Activated naive CD4-positive, alpha-beta T cell treated with anti-CD3 and anti-CD28 coated beads for 36 hours (primary cell): ENCODE results near the gene TNFAIP1. TPM values are rescaled to one million over a fixed set of nuclear protein-coding genes. Genes with fewer than 3 reads are reported as not detected.

Experiments
- CTCF ChIA-PET: fragments of 350-600 bp; sonication (Branson Sonifier 250); formaldehyde crosslinking; loops from one replicate; lab custom pipeline; 2021; ENCODE audit warnings: antibody characterized with exemption; lab: Charles Lee
- DNase-seq: peaks from one replicate; pipeline ENCODE4 v3.0.0-alpha.2; 2020
- H3K27ac Mint-ChIP-seq: one replicate; pipeline ENCODE4 v1.8.0; 2021; ENCODE audit warnings: mild to moderate bottlenecking, mixed read lengths
- H3K27me3 Mint-ChIP-seq: one replicate; pipeline ENCODE4 v1.8.0; 2021; ENCODE audit warnings: low read depth, mixed read lengths
- H3K36me3 Mint-ChIP-seq: one replicate; pipeline ENCODE4 v1.8.0; 2021; ENCODE audit warnings: low read depth, mixed read lengths
- H3K4me1 Mint-ChIP-seq: one replicate; pipeline ENCODE4 v1.8.0; 2021; ENCODE audit warnings: low read depth, mixed read lengths
- H3K4me3 Mint-ChIP-seq: one replicate; pipeline ENCODE4 v1.8.0; 2021; ENCODE audit warnings: mild to moderate bottlenecking, moderate library complexity, mixed read lengths
- H3K9me3 Mint-ChIP-seq: one replicate; pipeline ENCODE4 v1.8.0; 2021; ENCODE audit warnings: mixed read lengths
- intact Hi-C: fragments of 100-400 bp; cut with micrococcal nuclease; formaldehyde crosslinking; loops from one replicate; pipeline ENCODE4 v1.15.1; 2023
- total RNA-seq, 2 experiments: library from RNA; stranded (reverse); gene quantifications; one replicate each; pipeline ENCODE4 v1.2.3, GENCODE V29; 2021

Gene TNFAIP1
- total RNA-seq, 2 experiments from 2014 or later, result 18.6 to 18.7 TPM

GRCh38 chr17:28368306-28368831 lies 32.8 kb downstream of the TNFAIP1 start:
- Mint-ChIP-seq H3K4me3 (no peak overlapping the region), H3K27ac (no peak overlapping the region), H3K27me3 (no peaks in the 10 kb centered on the region), H3K4me1 (peaks cover 17% of the 10 kb centered on the region), H3K9me3 (no peaks in the 10 kb centered on the region), H3K36me3 (peaks cover 7% of the 10 kb centered on the region)
- DNase-seq, result no peak
- intact Hi-C loops, result no loop called here
- CTCF ChIA-PET, result no interaction called here

DNA sequence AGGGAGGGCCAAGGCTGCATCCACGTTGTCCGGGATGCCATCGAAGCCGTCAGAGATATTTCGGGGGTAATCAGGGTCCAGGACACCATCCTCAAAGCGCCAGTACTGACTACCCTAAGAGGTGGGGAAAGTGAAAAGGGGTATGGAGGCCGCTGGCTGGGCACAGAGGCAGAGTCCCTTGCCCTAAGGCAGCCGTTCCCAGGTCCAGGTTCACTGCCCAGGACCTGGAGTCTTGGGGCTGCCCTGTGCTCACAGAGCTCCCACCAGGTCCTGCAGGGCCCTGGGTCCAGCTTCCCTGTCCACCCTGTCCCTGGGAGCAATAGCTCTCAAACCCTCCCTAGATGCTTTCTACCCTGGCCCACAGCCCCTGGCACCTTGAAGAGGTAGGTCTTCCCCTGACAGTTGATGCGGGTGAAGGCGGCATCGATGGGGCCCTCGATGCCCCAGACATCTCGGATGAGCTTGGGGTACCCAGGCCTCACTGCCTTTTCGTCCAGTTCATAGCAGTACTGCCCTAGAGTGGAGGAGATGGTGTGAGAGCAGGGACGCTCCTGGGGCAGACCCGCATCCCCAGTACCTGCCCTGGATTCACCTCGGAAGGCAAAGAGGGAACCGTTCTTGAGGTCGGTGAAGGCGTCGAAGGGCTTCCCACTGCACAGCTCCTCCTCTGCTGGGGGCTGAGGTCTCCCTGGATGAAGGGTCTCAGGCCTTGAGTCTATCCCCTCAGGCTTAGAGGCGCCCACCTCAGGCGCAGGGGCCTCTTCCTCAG lies 33.5 kb downstream of the TNFAIP1 start:
- intact Hi-C loops, result no loop called here
- DNase-seq, result no peak
- H3K9me3 Mint-ChIP-seq, result no peaks in the 10 kb centered on the region
- peaks cover 7% of the 10 kb centered on the region for H3K36me3 Mint-ChIP-seq
- CTCF ChIA-PET, result no interaction called here
- H3K27me3 Mint-ChIP-seq, result no peaks in the 10 kb centered on the region
- H3K4me3 Mint-ChIP-seq, result no peak overlapping the region
- no peak overlapping the region for H3K27ac Mint-ChIP-seq
- H3K4me1 Mint-ChIP-seq, result peaks cover 21% of the 10 kb centered on the region

- CTCF ChIA-PET, result no interaction called here
Observed at GRCh38 chr17:28369684-28370034, 34.1 kb downstream of the TNFAIP1 start.

GRCh38 chr17:28370035-28370743 lies 34.6 kb downstream of the TNFAIP1 start, which contains the start of gene VTN:
VTN (minus strand) TSS chr17:28370307; CDS start chr17:28370203, 104 bp downstream.
- CTCF ChIA-PET, result no interaction called here
- H3K27me3 Mint-ChIP-seq, result no peaks in the 10 kb centered on the region
- intact Hi-C loops, result loop anchor here (5.0 kb wide), 1 partner anchor 177 kb away; no protein-coding TSS in a partner anchor
- H3K4me1 Mint-ChIP-seq, result peaks cover 21% of the 10 kb centered on the region
- H3K4me3 Mint-ChIP-seq, result peak within 1 kb of the TSS; percentile 89
- H3K9me3 Mint-ChIP-seq, result no peaks in the 10 kb centered on the region
- DNase-seq, result no peak
- peaks cover 9% of the 10 kb centered on the region for H3K36me3 Mint-ChIP-seq
- H3K27ac Mint-ChIP-seq, result peak within 1 kb of the TSS; percentile 31

More at GRCh38 chr17:28369684-28370034, 34.1 kb downstream of the TNFAIP1 start:
- no peak overlapping the region for H3K4me3 Mint-ChIP-seq
- H3K4me1 Mint-ChIP-seq, result peaks cover 21% of the 10 kb centered on the region
- no peak overlapping the region for H3K27ac Mint-ChIP-seq
- H3K9me3 Mint-ChIP-seq, result no peaks in the 10 kb centered on the region
- intact Hi-C loops, result loop anchor here (5.0 kb wide), 1 partner anchor 178 kb away; no protein-coding TSS in a partner anchor
- H3K36me3 Mint-ChIP-seq, result peaks cover 7% of the 10 kb centered on the region
- no peak for DNase-seq
- H3K27me3 Mint-ChIP-seq, result no peaks in the 10 kb centered on the region

- intact Hi-C loops, result loop anchor here (1.0 to 5.0 kb wide), 4 partner anchors 13 to 177 kb away; partner anchors contain the start of genes IFT20, POLDIP2 and TNFAIP1
- Mint-ChIP-seq H3K4me1 (peaks cover 21% of the 10 kb centered on the region), H3K4me3 (peak overlapping the region; percentile 89), H3K9me3 (no peaks in the 10 kb centered on the region), H3K27me3 (no peaks in the 10 kb centered on the region), H3K27ac (peak overlapping the region; percentile 31), H3K36me3 (peaks cover 9% of the 10 kb centered on the region)
- CTCF ChIA-PET, result no interaction called here
- DNase-seq, result no peak
Observed at GRCh38 chr17:28370744-28371103, 35.2 kb downstream of the TNFAIP1 start.

- Mint-ChIP-seq H3K27ac (peak within 1 kb of the TSS; percentile 47), H3K36me3 (peaks cover 8% of the 10 kb centered on the region), H3K4me3 (peak within 1 kb of the TSS; percentile 89), H3K27me3 (no peaks in the 10 kb centered on the region), H3K9me3 (no peaks in the 10 kb centered on the region), H3K4me1 (peaks cover 21% of the 10 kb centered on the region)
- CTCF ChIA-PET, result interaction anchor here (1.1 kb wide), 1 partner anchor 45 kb away, joined by 3 read pairs; no protein-coding TSS in a partner anchor
- intact Hi-C loops, result loop anchor here (1.0 to 5.0 kb wide), 5 partner anchors 13 to 176 kb away; partner anchors contain the start of genes IFT20, POLDIP2, TMEM97 and TNFAIP1
- DNase-seq, result peak; percentile 85
Observed at GRCh38 chr17:28371245-28372202, 36.0 kb downstream of the TNFAIP1 start, which contains the start of gene SARM1. SARM1 (plus strand) TSS chr17:28371694; CDS start chr17:28372033, 339 bp downstream.

DNA sequence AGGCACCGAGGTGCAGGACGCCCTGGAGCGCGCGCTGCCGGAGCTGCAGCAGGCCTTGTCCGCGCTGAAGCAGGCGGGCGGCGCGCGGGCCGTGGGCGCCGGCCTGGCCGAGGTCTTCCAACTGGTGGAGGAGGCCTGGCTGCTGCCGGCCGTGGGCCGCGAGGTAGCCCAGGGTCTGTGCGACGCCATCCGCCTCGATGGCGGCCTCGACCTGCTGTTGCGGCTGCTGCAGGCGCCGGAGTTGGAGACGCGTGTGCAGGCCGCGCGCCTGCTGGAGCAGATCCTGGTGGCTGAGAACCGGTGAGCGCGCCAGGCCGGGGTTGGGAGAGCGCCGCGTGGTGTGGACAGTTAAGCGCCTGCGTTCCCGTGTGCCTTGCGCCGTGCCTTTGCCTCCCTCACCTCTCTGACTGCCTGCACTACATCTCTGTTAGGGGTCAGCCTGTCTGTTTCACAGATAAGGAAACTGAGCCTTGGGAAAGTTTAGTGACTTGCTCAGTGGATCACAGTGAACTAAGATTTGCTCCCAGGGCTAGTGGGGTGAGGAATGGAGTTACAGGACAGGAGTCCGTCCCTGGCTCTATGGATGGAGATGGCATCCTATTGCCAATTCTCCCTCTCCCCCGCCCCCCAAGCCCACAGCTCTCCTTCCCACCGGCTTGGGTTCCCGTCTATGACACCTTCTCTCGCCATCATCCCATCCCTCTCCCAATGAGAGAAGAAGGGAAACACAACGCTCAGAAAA lies 36.8 kb downstream of the TNFAIP1 start:
- peaks cover 6% of the 10 kb centered on the region for H3K36me3 Mint-ChIP-seq
- H3K27me3 Mint-ChIP-seq, result no peaks in the 10 kb centered on the region
- CTCF ChIA-PET, result interaction anchor here (1.1 to 1.3 kb wide), 2 partner anchors 9 to 44 kb away, joined by 3 to 6 read pairs; no protein-coding TSS in a partner anchor
- intact Hi-C loops, result loop anchor here (1.0 to 5.0 kb wide), 2 partner anchors 53 to 175 kb away; partner anchors contain the start of gene TMEM97
- no peak overlapping the region for H3K27ac Mint-ChIP-seq
- DNase-seq, result peak; percentile 34
- peak overlapping the region; percentile 79 for H3K4me3 Mint-ChIP-seq
- no peaks in the 10 kb centered on the region for H3K9me3 Mint-ChIP-seq
- H3K4me1 Mint-ChIP-seq, result peaks cover 21% of the 10 kb centered on the region

- Mint-ChIP-seq H3K27me3 (no peaks in the 10 kb centered on the region), H3K4me1 (peaks cover 21% of the 10 kb centered on the region), H3K4me3 (peak overlapping the region; percentile 79), H3K36me3 (peaks cover 6% of the 10 kb centered on the region), H3K9me3 (no peaks in the 10 kb centered on the region), H3K27ac (no peak overlapping the region)
- no peak for DNase-seq
- CTCF ChIA-PET, result interaction anchor here (1.3 to 2.0 kb wide), 2 partner anchors 9 to 44 kb away, joined by 6 to 7 read pairs; no protein-coding TSS in a partner anchor
- intact Hi-C loops, result loop anchor here (1.0 to 5.0 kb wide), 2 partner anchors 54 to 174 kb away; partner anchors contain the start of gene TMEM97
Observed at GRCh38 chr17:28372945-28373274, 37.3 kb downstream of the TNFAIP1 start.

DNA sequence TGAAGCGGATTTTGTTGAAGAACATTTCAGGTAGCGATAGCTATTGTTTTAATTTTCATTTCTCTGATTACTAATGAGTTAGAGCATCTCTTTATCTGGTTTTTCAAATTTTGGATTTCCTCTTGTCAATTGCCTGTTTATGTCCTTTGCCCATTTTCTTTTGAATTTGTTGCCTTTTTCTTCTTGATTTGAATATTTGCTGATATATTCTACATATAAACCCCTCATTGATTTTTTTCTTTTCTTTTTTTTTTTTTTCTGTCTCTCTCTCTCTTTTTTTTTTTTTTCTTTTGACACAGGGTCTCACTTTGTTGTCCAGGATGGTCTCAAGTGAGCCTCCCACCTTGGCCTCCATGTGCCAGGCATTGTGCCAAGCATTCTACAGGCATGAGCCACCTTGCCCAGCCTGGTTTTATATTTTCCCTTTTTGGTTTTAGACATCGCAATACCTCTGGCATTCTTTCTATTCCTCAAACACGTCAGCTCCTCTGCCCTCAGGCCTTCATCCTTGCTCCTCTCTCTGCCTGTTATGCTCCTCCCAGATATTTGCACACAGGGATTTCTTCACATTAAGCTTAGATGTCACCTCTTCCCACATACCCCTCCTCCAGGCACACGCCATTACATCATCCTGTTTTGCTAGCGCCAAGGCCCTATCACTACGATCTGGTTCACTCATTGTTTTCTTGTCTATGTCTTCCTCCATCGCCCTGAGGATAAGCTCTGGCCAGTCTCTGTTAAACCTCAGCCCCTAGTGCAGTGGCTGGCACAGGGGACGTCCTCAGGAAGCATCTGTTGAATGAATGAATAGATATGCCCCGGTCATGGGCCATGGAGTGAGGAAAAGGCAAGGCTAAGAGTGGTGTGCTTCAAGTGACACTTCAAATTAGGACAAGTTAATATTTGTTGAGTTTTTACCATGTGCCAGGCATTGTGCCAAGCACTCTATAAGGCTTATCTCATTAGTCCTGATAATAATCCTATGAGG lies 44.5 kb downstream of the TNFAIP1 start:
- DNase-seq, result no peak
- CTCF ChIA-PET, result interaction anchor here (1.6 kb wide), 1 partner anchor 161 kb away, joined by 4 read pairs; no protein-coding TSS in a partner anchor
- H3K4me3 Mint-ChIP-seq, result no peak overlapping the region
- H3K4me1 Mint-ChIP-seq, result peaks cover 19% of the 10 kb centered on the region
- peaks cover 8% of the 10 kb centered on the region for H3K36me3 Mint-ChIP-seq
- intact Hi-C loops, result no loop called here
- no peaks in the 10 kb centered on the region for H3K9me3 Mint-ChIP-seq
- H3K27ac Mint-ChIP-seq, result no peak overlapping the region
- H3K27me3 Mint-ChIP-seq, result peaks cover 12% of the 10 kb centered on the region
